NCI-H2107 treated with DMSO at 0.1 percent for 48 hours (cell line): Measurements from ENCODE around the gene FBXO48.

Source experiments
- DNase-seq: peaks from one replicate; lab custom pipeline; 2025; ENCODE audit not compliant: unreplicated experiment; lab: John Stamatoyannopoulos, UW

FBXO48 gene

DNA sequence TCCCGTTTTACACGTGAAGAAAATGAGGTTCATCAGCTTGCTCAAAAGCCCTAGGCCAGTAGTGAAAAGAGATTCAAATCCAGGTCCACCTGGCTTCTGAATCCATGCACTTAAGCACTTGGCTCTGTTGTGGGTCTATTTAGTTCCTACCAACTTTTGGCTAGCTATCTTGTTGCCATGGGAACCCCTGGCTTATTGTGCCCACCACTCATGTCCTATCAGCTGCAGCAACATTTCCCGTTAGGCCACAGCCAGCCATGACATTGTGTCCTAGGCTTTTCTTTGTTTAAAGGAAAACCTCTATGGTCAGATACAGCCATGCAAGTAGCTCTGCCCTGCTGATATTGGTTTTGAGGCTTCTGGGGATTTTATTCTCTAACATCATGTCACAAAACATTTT lies 52.2 kb downstream of the FBXO48 start:
- no peak for DNase-seq

DNA sequence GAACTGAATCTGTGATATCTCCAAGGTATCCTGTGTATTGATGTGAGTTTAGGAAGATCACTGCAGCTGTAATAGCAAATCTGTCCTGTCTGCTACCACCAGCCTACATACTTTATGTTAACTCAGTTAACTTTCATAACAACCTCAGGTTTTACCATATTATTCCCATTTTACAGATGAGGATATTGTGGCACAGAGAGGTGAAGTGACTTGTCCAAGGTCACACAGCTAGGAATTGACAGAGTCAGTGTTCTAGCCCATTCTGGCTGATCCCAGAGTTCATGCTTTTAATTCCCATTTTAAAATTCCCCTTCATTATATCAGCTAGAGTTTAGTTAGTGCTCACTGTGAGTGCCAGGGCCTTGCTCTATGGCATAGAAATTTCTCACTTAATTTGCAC lies 52.6 kb downstream of the FBXO48 start:
- no peak for DNase-seq

GRCh38 chr2:68413466-68413865 lies 53.6 kb downstream of the FBXO48 start:
- DNase-seq: no peak

DNA sequence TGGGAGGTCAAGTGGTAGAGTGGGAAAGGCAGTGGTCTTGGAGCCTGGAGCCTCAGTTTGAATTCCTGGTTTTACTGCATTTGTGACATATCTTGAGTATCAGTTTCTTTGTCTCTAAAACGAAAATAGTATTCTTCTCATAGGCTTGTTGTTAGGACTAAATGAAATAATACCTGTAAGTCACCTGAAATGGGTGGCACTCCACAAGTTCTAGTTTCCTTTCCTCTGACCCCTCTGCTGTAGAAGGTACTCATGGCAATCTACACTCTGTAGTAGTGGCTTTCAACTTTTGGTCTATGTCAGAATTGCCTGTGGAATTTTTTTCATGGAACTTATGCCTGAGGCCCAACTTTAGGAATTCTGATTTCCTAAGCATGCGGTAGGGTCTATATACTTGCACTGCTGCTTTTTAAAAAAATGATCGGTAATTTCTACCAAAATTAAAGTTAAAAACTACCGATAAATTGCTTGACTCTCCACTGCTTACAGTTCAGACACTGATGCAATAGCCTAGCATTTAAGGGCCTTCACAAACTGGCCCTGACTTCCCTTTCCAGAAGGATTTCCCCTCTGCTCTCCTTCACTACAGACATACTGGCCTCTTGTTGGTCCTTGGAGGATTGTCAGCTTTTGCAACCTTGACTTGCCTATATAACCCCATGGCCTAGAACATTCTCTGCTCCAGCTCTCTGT lies 54.8 kb downstream of the FBXO48 start:
- DNase-seq: no peak

DNA sequence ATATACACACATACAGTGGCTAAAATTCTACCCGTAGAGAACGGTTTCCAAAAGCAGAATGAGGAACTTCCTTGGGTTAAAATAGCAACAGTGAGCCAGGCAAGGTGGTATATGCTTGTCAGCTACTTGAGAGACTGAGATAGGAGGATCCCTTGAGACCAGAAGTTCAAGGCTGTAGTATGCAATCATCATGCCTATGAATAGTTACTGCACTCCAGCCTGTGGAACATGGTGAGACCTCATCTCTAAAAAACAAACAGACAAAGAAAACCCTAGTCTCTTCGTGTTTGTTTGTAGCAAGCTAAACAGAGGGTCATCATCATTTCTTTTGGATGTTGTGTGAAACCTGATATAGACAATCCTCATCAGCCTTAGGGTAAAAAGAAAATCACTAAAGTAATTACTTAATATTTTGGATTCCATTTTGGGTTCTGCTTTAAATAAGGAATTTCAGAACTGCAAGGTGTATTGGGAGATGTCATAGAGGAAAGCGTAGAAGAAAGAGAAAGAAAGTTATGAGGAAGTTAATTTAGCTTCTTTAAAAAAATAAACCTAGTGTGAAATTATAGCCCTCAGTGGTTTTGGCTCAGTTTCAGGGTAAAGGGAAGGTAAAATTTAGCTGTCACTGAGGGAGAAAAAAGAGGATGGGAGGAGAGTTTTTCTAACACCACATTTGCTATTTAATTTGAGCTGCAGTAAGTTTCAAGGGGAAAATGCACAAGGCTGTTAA lies 55.5 kb downstream of the FBXO48 start:
- DNase-seq: no peak
